H9 (cell line): Measurements from ENCODE around the gene ENGASE. TPM values are rescaled to one million over a fixed set of nuclear protein-coding genes. Genes with fewer than 3 reads are reported as not detected.

Experiments used
- DNase-seq: peaks from one replicate; pipeline ENCODE4 v3.0.0-alpha.2; 2017
- H2AFZ ChIP-seq: one replicate; pipeline ENCODE4 v1.6.1; 2013; ENCODE audit warnings: mild to moderate bottlenecking, low read length, control low read depth, moderate library complexity
- H2AK5ac ChIP-seq: 2 replicates; pipeline ENCODE4 v1.6.1; 2013; ENCODE audit warnings: low read length, control low read depth, mixed read lengths; ENCODE audit not compliant: insufficient read length
- H2BK120ac ChIP-seq: one replicate; pipeline ENCODE4 v1.6.1; 2013; ENCODE audit warnings: low read depth, mild to moderate bottlenecking, low read length, control low read depth, inconsistent platforms; ENCODE audit not compliant: poor library complexity, severe bottlenecking
- H2BK12ac ChIP-seq: 2 replicates; pipeline ENCODE4 v1.6.1; 2013; ENCODE audit warnings: low read length, control low read depth, mixed read lengths, low read depth; ENCODE audit not compliant: insufficient read length
- H2BK15ac ChIP-seq: 2 replicates; pipeline ENCODE4 v1.6.1; 2013; ENCODE audit warnings: low read depth, low read length, control low read depth
- H2BK20ac ChIP-seq: one replicate; pipeline ENCODE4 v1.6.1; 2013; ENCODE audit warnings: low read depth, mild to moderate bottlenecking, low read length, control low read depth, inconsistent platforms; ENCODE audit not compliant: poor library complexity, severe bottlenecking
- H2BK5ac ChIP-seq: 2 replicates; pipeline ENCODE4 v1.6.1; 2013; ENCODE audit warnings: low read length, control low read depth, mixed read lengths; ENCODE audit not compliant: insufficient read length
- H3K14ac ChIP-seq: 2 replicates; pipeline ENCODE4 v1.6.1; 2013; ENCODE audit warnings: low read length, control low read depth; ENCODE audit not compliant: insufficient read depth
- H3K18ac ChIP-seq: 2 replicates; pipeline ENCODE4 v1.6.1; 2013; ENCODE audit warnings: low read depth, mild to moderate bottlenecking, mixed read lengths, low read length, control low read depth; ENCODE audit not compliant: insufficient read length
- H3K23ac ChIP-seq: 2 replicates; pipeline ENCODE4 v1.6.1; 2013; ENCODE audit warnings: low read length, control low read depth, mixed read lengths, low read depth; ENCODE audit not compliant: insufficient read length
- H3K23me2 ChIP-seq: 2 replicates; pipeline ENCODE4 v1.6.1; 2013; ENCODE audit warnings: low read depth, mild to moderate bottlenecking, mixed read lengths, low read length, control low read depth; ENCODE audit not compliant: insufficient read length, poor library complexity, severe bottlenecking
- H3K27ac ChIP-seq: 2 replicates; pipeline ENCODE4 v1.5.1; 2013; ENCODE audit warnings: low read length, control low read depth, mixed read lengths, low read depth; ENCODE audit not compliant: insufficient read length
- H3K27me3 ChIP-seq: 2 replicates; pipeline ENCODE4 v1.6.1; 2013; ENCODE audit warnings: low read length, control low read depth, inconsistent platforms; ENCODE audit not compliant: insufficient read depth
- H3K4ac ChIP-seq: 2 replicates; pipeline ENCODE4 v1.6.1; 2013; ENCODE audit warnings: low read depth, mild to moderate bottlenecking, control low read depth, inconsistent platforms, low read length, moderate library complexity
- H3K4me1 ChIP-seq: 2 replicates; pipeline ENCODE4 v1.6.1; 2013; ENCODE audit warnings: low read length, control low read depth, inconsistent platforms; ENCODE audit not compliant: insufficient read depth
- H3K4me2 ChIP-seq: 2 replicates; pipeline ENCODE4 v1.6.1; 2013; ENCODE audit warnings: low read length, control low read depth, mixed read lengths; ENCODE audit not compliant: insufficient read length, insufficient read depth
- H3K56ac ChIP-seq: 2 replicates; pipeline ENCODE4 v1.6.1; 2013; ENCODE audit warnings: low read depth, mild to moderate bottlenecking, mixed read lengths, low read length, control low read depth; ENCODE audit not compliant: insufficient read length
- H3K79me1 ChIP-seq: 2 replicates; pipeline ENCODE4 v1.6.1; 2013; ENCODE audit warnings: low read depth, mild to moderate bottlenecking, moderate library complexity, low read length, control low read depth, inconsistent platforms; ENCODE audit not compliant: insufficient read depth, poor library complexity, severe bottlenecking
- H3K79me2 ChIP-seq: 2 replicates; pipeline ENCODE4 v1.6.1; 2013; ENCODE audit warnings: low read length, control low read depth, inconsistent platforms; ENCODE audit not compliant: insufficient read depth
- H3K9ac ChIP-seq: 2 replicates; pipeline ENCODE4 v1.6.1; 2013; ENCODE audit warnings: low read length, control low read depth, mixed read lengths; ENCODE audit not compliant: insufficient read length; ENCODE audit errors: extremely low read depth
- H3K9me3 ChIP-seq: one replicate; pipeline ENCODE4 v1.6.1; 2013; ENCODE audit warnings: low read depth, low read length, inconsistent platforms; ENCODE audit not compliant: control insufficient read depth
- H3T11ph ChIP-seq: one replicate; pipeline ENCODE4 v1.6.1; 2013; ENCODE audit warnings: mild to moderate bottlenecking, low read length, control low read depth, inconsistent platforms
- H4K20me1 ChIP-seq: one replicate; pipeline ENCODE4 v1.6.1; 2013; ENCODE audit not compliant: control insufficient read depth, insufficient read length, insufficient read depth
- H4K5ac ChIP-seq: 2 replicates; pipeline ENCODE4 v1.6.1; 2013; ENCODE audit warnings: low read depth, mild to moderate bottlenecking, mixed read lengths, low read length, control low read depth; ENCODE audit not compliant: insufficient read length
- H4K8ac ChIP-seq: replicated peaks from 2 replicates; pipeline ENCODE4 v1.6.1; 2013; ENCODE audit warnings: low read length, control low read depth, mixed read lengths, low read depth; ENCODE audit not compliant: insufficient read length
- H4K91ac ChIP-seq: 2 replicates; pipeline ENCODE4 v1.6.1; 2013; ENCODE audit warnings: low read depth, mild to moderate bottlenecking, moderate library complexity, mixed read lengths, low read length, control low read depth; ENCODE audit not compliant: insufficient read length
- H3K27ac Mint-ChIP-seq, 3 experiments: 2 replicates in 2 of 3; 3 replicates in 1 of 3; pipeline ENCODE4 v1.8.0; 2020 to 2021; ENCODE audit warnings: mixed read lengths in 3 of 3, mild to moderate bottlenecking in 1 of 3, moderate library complexity in 1 of 3
- H3K27me3 Mint-ChIP-seq: 2 replicates; pipeline ENCODE4 v1.8.0; 2021; ENCODE audit warnings: low read depth, mild to moderate bottlenecking, moderate library complexity, mixed read lengths
- H3K36me3 Mint-ChIP-seq, 3 experiments: 2 replicates in 2 of 3; 3 replicates in 1 of 3; pipeline ENCODE4 v1.8.0; 2020 to 2021; ENCODE audit warnings: low read depth in 3 of 3, mixed read lengths in 3 of 3; ENCODE audit not compliant: insufficient read depth in 1 of 3
- H3K4me1 Mint-ChIP-seq, 2 experiments: 2 replicates each; pipeline ENCODE4 v1.8.0; 2020; ENCODE audit warnings: mixed read lengths in 2 of 2
- H3K4me3 Mint-ChIP-seq, 2 experiments: 2 replicates in 1 of 2; 3 replicates in 1 of 2; pipeline ENCODE4 v1.8.0; 2020 to 2021; ENCODE audit warnings: mild to moderate bottlenecking in 2 of 2, mixed read lengths in 2 of 2, moderate library complexity in 1 of 2
- H3K9me3 Mint-ChIP-seq, 2 experiments: 2 replicates in 1 of 2; 3 replicates in 1 of 2; pipeline ENCODE4 v1.8.0; 2020; ENCODE audit warnings: mild to moderate bottlenecking in 2 of 2, mixed read lengths in 2 of 2, moderate library complexity in 1 of 2
- WGBS: extraction: QIAGEN DNeasy Blood & Tissue Kit; methylation state at CpG from one replicate; pipeline ENCODE4 v1.1.7; 2013; ENCODE audit warnings: missing lambda C conversion rate, low lambda C conversion rate, mixed read lengths; ENCODE audit not compliant: insufficient read length; ENCODE audit errors: extremely low coverage; 5-methylcytosine and 5-hydroxymethylcytosine counted together
- total RNA-seq: library from RNA; stranded (reverse); gene quantifications from 2 replicates; pipeline ENCODE4 v1.2.1, GENCODE V29; 2021
- TF ChIP-seq, protein P1 (sequence below): fragments of 200-600 bp; sonication (generic); conservative IDR thresholded peaks from 3 replicates; pipeline ENCODE4 v1.8.0; 2021; ENCODE audit warnings: antibody characterized with exemption, mild to moderate bottlenecking

Gene ENGASE
- total RNA-seq, 1 experiment from 2014 or later = 20.6 TPM

DNA sequence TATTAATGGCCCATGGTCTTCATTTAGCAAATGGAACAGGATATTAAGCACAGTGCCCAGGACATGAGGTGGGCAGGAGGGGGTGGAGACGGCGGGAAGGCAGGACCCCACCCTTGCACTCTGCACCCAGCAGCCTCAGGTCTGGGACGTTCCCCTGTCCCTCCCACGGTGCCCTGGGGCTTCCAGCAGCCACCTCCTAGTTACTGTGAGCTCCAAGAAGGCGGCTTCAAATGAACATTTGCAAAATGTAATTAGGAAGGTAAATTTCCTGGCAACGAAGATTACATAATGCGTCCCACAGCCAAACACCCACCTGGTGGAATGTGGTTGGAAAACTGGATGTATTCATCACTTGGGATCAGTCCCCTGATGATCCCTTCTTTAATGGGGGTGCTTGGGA is 59.4 kb downstream of the ENGASE start:
- WGBS = no CpG with 5 or more reads among the region's 7 CpGs
- H4K5ac ChIP-seq = no peak overlapping the region
- peaks cover 3 to 8% of the 10 kb centered on the region in 2 experiments; a peak in 3 of 4 replicates for H3K4me1 Mint-ChIP-seq
- H2BK5ac ChIP-seq = no peak overlapping the region
- H3K4ac ChIP-seq = no peak overlapping the region
- no peak overlapping the region for H3K56ac ChIP-seq
- no peak overlapping the region for H2BK12ac ChIP-seq
- peaks cover 6% of the 10 kb centered on the region for H3K27me3 Mint-ChIP-seq
- H2BK15ac ChIP-seq = no peak overlapping the region
- H4K91ac ChIP-seq = no peak overlapping the region
- no peak overlapping the region for H3K9ac ChIP-seq
- TF ChIP-seq, protein P1, sequence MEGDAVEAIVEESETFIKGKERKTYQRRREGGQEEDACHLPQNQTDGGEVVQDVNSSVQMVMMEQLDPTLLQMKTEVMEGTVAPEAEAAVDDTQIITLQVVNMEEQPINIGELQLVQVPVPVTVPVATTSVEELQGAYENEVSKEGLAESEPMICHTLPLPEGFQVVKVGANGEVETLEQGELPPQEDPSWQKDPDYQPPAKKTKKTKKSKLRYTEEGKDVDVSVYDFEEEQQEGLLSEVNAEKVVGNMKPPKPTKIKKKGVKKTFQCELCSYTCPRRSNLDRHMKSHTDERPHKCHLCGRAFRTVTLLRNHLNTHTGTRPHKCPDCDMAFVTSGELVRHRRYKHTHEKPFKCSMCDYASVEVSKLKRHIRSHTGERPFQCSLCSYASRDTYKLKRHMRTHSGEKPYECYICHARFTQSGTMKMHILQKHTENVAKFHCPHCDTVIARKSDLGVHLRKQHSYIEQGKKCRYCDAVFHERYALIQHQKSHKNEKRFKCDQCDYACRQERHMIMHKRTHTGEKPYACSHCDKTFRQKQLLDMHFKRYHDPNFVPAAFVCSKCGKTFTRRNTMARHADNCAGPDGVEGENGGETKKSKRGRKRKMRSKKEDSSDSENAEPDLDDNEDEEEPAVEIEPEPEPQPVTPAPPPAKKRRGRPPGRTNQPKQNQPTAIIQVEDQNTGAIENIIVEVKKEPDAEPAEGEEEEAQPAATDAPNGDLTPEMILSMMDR = no peak
- H3K36me3 Mint-ChIP-seq = peaks cover 0 to 8% (median 4%) of the 10 kb centered on the region in 3 experiments; a peak in 3 of 7 replicates
- H3K14ac ChIP-seq = no peak overlapping the region
- no peak overlapping the region for H3K18ac ChIP-seq
- peak overlapping the region in 1 of 3 experiments; percentile 59; a peak in 1 of 7 replicates for H3K27ac Mint-ChIP-seq
- DNase-seq = no peak
- no peaks in the 10 kb centered on the region for H3K79me1 ChIP-seq
- no peak overlapping the region for H3K23ac ChIP-seq
- no peak overlapping the region for H3K4me2 ChIP-seq
- no peaks in the 10 kb centered on the region for H3K79me2 ChIP-seq
- no peaks in the 10 kb centered on the region for H3K4me1 ChIP-seq
- H3K4me3 Mint-ChIP-seq = no peak overlapping the region
- H2BK20ac ChIP-seq = no peak overlapping the region
- H3K27me3 ChIP-seq = no peaks in the 10 kb centered on the region
- no peaks in the 10 kb centered on the region for H4K20me1 ChIP-seq
- no peak overlapping the region for H2AFZ ChIP-seq
- H4K8ac ChIP-seq = no peak overlapping the region
- no peak overlapping the region for H2BK120ac ChIP-seq
- H3T11ph ChIP-seq = no peak overlapping the region
- H3K9me3 Mint-ChIP-seq = peaks cover 2 to 6% of the 10 kb centered on the region in 2 experiments; a peak in 2 of 5 replicates
- H3K27ac ChIP-seq = no peak overlapping the region
- no peaks in the 10 kb centered on the region for H3K9me3 ChIP-seq
- no peaks in the 10 kb centered on the region for H3K23me2 ChIP-seq
- no peak overlapping the region for H2AK5ac ChIP-seq
